Colonic mucosa (tissue), 4 donors: ENCODE data around the gene COL23A1. TPM values are rescaled to one million over a fixed set of nuclear protein-coding genes. Genes with fewer than 3 reads are reported as not detected.

Experiments
- DNase-seq: peaks from one replicate; pipeline ENCODE4 v3.0.0-alpha.2; 2020
- H3K27ac ChIP-seq: fragments of 200-600 bp; one replicate; pipeline ENCODE4 v1.8.0; 2021
- H3K27me3 ChIP-seq: fragments of 200-600 bp; one replicate; pipeline ENCODE4 v1.8.0; 2021
- H3K36me3 ChIP-seq: fragments of 200-600 bp; one replicate; pipeline ENCODE4 v1.8.0; 2021
- H3K4me1 ChIP-seq: fragments of 200-600 bp; one replicate; pipeline ENCODE4 v1.8.0; 2021; ENCODE audit warnings: mild to moderate bottlenecking
- H3K4me3 ChIP-seq: fragments of 200-600 bp; one replicate; pipeline ENCODE4 v1.8.0; 2021
- H3K9ac ChIP-seq, 2 donors: one replicate each; pipeline ENCODE4 v1.7.0; 2013; ENCODE audit warnings: control low read depth in 2 of 2, low read depth in 2 of 2, low read length in 2 of 2
- H3K9me3 ChIP-seq: fragments of 200-600 bp; one replicate; pipeline ENCODE4 v1.8.0; 2021
- CTCF ChIP-seq: fragments of 200-600 bp; IDR thresholded peaks from one replicate; pipeline ENCODE4 v1.8.0; 2022; ENCODE audit warnings: antibody characterized with exemption, mild to moderate bottlenecking
- intact Hi-C: fragments of 100-400 bp; cut with DNase I; formaldehyde crosslinking; loops from one replicate; pipeline ENCODE4 v1.14.1; 2022
- total RNA-seq, 2 donors: library from RNA; stranded (reverse); fragmentation: NEBNext Ultra II Directional in 1 of 2; extraction: Animal tissue kit (Norgen Biotek cat#: 25700) in 1 of 2; gene quantifications; one replicate each; pipeline ENCODE4 v1.2.1, GENCODE V29; 2021
- donor health status: healthy.
- donor health status: DM: no; HTN: no; CAD: no.
- donor health status: DM: no; HTN: no; CAD: no.

COL23A1 gene
- total RNA-seq, 2 donors from 2014 or later: 0.37 to 0.49 TPM

GRCh38 chr5:178473854-178474253, 116.3 kb downstream of the COL23A1 start:
- H3K27me3 ChIP-seq: no peaks in the 10 kb centered on the region
- no peak overlapping the region for H3K27ac ChIP-seq
- H3K4me1 ChIP-seq: no peaks in the 10 kb centered on the region
- no peaks in the 10 kb centered on the region for H3K36me3 ChIP-seq
- no peaks in the 10 kb centered on the region for H3K9me3 ChIP-seq
- TF ChIP-seq CTCF: no peak
- no peak overlapping the region for H3K4me3 ChIP-seq
- intact Hi-C loops: no loop called here
- H3K9ac ChIP-seq: no peak overlapping the region
- DNase-seq: no peak

GRCh38 chr5:178472138-178472537, 118.1 kb downstream of the COL23A1 start:
- Histone ChIP-seq H3K9me3 (no peaks in the 10 kb centered on the region), H3K27ac (no peak overlapping the region), H3K4me1 (no peaks in the 10 kb centered on the region), H3K9ac (no peak overlapping the region), H3K4me3 (no peak overlapping the region), H3K27me3 (no peaks in the 10 kb centered on the region), H3K36me3 (no peaks in the 10 kb centered on the region)
- no peak for TF ChIP-seq CTCF
- intact Hi-C loops: no loop called here
- no peak for DNase-seq

- Histone ChIP-seq H3K9me3 (no peaks in the 10 kb centered on the region), H3K9ac (no peak overlapping the region), H3K27ac (no peak overlapping the region), H3K4me3 (no peak overlapping the region), H3K36me3 (no peaks in the 10 kb centered on the region), H3K4me1 (no peaks in the 10 kb centered on the region), H3K27me3 (no peaks in the 10 kb centered on the region)
- intact Hi-C loops: no loop called here
- no peak for TF ChIP-seq CTCF
- no peak for DNase-seq
These were observed 118.5 kb downstream of the COL23A1 start for GRCh38 chr5:178471711-178472110.

- no peak overlapping the region for H3K27ac ChIP-seq
- no peaks in the 10 kb centered on the region for H3K27me3 ChIP-seq
- no peaks in the 10 kb centered on the region for H3K9me3 ChIP-seq
- H3K4me3 ChIP-seq: no peak overlapping the region
- no peak for DNase-seq
- no peaks in the 10 kb centered on the region for H3K36me3 ChIP-seq
- H3K9ac ChIP-seq: no peak overlapping the region
- intact Hi-C loops: no loop called here
- no peak for TF ChIP-seq CTCF
- no peaks in the 10 kb centered on the region for H3K4me1 ChIP-seq
These were observed 119.5 kb downstream of the COL23A1 start for GRCh38 chr5:178470760-178471025.

- intact Hi-C loops: no loop called here
These were observed 120.0 kb downstream of the COL23A1 start for GRCh38 chr5:178469975-178470759.

More at GRCh38 chr5:178469975-178470759, 120.0 kb downstream of the COL23A1 start:
- Histone ChIP-seq H3K36me3 (no peaks in the 10 kb centered on the region), H3K4me3 (no peak overlapping the region), H3K4me1 (no peaks in the 10 kb centered on the region), H3K27me3 (no peaks in the 10 kb centered on the region), H3K9ac (no peak overlapping the region), H3K27ac (no peak overlapping the region), H3K9me3 (no peaks in the 10 kb centered on the region)
- TF ChIP-seq CTCF: no peak
- no peak for DNase-seq
